GM12865 (cell line): ENCODE results near the gene IL1RAPL2.
"Not testable (repeated sequence)": the region's sequence is repeated elsewhere in the genome, so short reads cannot be mapped to it uniquely, and the experiment has no call there.

Source experiments
- DNase-seq: peaks from one replicate; pipeline ENCODE4 v3.0.0; 2010; ENCODE audit warnings: low read depth
- H3K4me3 ChIP-seq: 2 replicates; pipeline ENCODE4 v1.5.1; 2011; ENCODE audit warnings: mild to moderate bottlenecking, low read depth, low read length, control low read depth
- CTCF ChIP-seq: IDR thresholded peaks from 2 replicates; pipeline ENCODE4 v1.5.1; 2011; ENCODE audit warnings: low read length, control low read depth, low read depth, inconsistent platforms; ENCODE audit not compliant: insufficient read depth; ENCODE audit errors: missing control alignments

The IL1RAPL2 gene

GRCh38 chrX:104988038-104988437 lies 422.0 kb downstream of the IL1RAPL2 start:
- no peak overlapping the region for H3K4me3 ChIP-seq
- TF ChIP-seq CTCF: no peak
- no peak for DNase-seq

GRCh38 chrX:104995546-104995945 lies 429.5 kb downstream of the IL1RAPL2 start:
- no peak overlapping the region for H3K4me3 ChIP-seq
- DNase-seq: no peak
- no peak for TF ChIP-seq CTCF

- no peak overlapping the region for H3K4me3 ChIP-seq
- TF ChIP-seq CTCF: no peak
- no peak for DNase-seq
These were observed 440.1 kb downstream of the IL1RAPL2 start for GRCh38 chrX:105006103-105006502.

GRCh38 chrX:105006996-105007395 lies 441.0 kb downstream of the IL1RAPL2 start:
- DNase-seq: no peak
- no peak overlapping the region for H3K4me3 ChIP-seq
- TF ChIP-seq CTCF: no peak

- H3K4me3 ChIP-seq: no peak overlapping the region
- no peak for DNase-seq
- TF ChIP-seq CTCF: no peak
These were observed 447.7 kb downstream of the IL1RAPL2 start for GRCh38 chrX:105013719-105014118.

- no peak for TF ChIP-seq CTCF
- no peak overlapping the region for H3K4me3 ChIP-seq
- no peak for DNase-seq
These were observed 451.6 kb downstream of the IL1RAPL2 start for GRCh38 chrX:105017641-105018040.

- no peak overlapping the region for H3K4me3 ChIP-seq
- TF ChIP-seq CTCF: no peak
- DNase-seq: no peak
These were observed 452.9 kb downstream of the IL1RAPL2 start for GRCh38 chrX:105018865-105019264.

GRCh38 chrX:105028962-105029361 lies 463.0 kb downstream of the IL1RAPL2 start:
- DNase-seq, H3K4me3 ChIP-seq: not testable (repeated sequence)
